CD4-positive, alpha-beta T cell treated with Interleukin-6 for 4 hours (primary cell): ENCODE results near the gene ZSWIM3.
"Not testable (repeated sequence)": the region's sequence is repeated elsewhere in the genome, so short reads cannot be mapped to it uniquely, and the experiment has no call there.

ENCODE experiments used
- DNase-seq: peaks from one replicate; pipeline ENCODE4 v3.0.0-alpha.2; 2020; ENCODE audit warnings: mixed read lengths

Gene ZSWIM3

DNA sequence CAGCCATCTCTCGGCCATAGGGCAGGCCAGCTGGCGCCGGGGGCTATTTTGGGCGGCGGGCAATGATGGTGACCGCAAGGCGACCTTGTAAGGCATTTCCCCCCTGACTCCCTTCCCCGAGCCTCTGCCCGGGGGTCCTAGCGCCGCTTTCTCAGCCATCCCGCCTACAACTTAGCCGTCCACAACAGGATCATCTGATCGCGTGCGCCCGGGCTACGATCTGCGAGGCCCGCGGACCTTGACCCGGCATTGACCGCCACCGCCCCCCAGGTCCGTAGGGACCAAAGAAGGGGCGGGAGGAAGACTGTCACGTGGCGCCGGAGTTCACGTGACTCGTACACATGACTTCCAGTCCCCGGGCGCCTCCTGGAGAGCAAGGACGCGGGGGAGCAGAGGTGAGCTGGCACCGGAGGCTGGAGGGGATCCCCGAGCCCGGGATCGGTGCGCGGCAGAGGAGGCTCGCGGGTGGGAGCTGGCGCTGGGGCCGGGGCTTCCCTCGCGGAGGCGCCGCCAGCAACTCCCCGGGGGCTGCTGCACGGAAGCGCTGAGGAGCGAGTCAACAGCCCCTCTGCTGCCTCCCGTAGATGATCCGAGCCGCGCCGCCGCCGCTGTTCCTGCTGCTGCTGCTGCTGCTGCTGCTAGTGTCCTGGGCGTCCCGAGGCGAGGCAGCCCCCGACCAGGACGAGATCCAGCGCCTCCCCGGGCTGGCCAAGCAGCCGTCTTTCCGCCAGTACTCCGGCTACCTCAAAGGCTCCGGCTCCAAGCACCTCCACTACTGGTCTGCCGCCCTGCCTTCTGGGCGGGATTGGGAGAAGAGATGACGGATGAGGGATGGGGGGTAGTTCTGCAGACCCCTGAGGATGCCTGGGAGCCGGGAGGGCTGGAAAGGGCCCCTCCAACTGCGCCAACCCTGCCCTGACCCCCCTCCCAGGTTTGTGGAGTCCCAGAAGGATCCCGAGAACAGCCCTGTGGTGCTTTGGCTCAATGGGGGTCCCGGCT, 33.9 kb downstream of the ZSWIM3 start, which contains the start of the genes CTSA and NEURL2:
TSS of gene CTSA (plus strand) at position 351 of the 999 bp plus-strand sequence. CDS start at position 585, 234 bp downstream.
TSS of gene NEURL2 (minus strand) at position 224 of the 999 bp plus-strand sequence. CDS start at position 7, 217 bp downstream.
- DNase-seq: peak; percentile 86

DNA sequence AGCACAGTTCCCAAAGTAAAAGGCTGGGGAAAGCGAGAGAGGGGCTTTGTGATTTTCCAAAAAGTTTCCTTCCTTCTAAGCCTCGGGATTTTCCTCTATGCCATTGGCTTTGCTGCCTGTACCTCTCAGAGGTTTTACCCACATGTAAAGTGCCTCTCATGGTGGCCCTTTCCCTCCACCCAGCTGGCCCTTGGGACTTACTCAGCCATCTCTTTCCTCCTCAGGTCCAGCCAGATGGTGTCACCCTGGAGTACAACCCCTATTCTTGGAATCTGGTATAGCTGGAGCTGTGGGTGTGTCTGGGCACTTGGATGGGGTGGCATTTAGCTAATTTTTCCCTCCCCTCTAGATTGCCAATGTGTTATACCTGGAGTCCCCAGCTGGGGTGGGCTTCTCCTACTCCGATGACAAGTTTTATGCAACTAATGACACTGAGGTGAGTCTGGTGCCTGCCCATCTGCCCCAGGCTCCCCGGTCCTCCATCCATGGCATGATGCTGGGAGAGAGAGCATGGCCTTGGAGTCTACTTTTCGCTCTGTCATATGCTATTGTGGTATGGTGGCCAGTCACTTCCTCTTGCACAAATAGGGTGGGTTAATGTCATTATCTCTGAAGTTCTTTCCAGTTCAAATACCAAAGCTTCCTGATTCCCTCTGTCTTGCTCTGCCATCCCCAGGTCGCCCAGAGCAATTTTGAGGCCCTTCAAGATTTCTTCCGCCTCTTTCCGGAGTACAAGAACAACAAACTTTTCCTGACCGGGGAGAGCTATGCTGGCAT, 34.8 kb downstream of the ZSWIM3 start:
- DNase-seq: no peak

DNA sequence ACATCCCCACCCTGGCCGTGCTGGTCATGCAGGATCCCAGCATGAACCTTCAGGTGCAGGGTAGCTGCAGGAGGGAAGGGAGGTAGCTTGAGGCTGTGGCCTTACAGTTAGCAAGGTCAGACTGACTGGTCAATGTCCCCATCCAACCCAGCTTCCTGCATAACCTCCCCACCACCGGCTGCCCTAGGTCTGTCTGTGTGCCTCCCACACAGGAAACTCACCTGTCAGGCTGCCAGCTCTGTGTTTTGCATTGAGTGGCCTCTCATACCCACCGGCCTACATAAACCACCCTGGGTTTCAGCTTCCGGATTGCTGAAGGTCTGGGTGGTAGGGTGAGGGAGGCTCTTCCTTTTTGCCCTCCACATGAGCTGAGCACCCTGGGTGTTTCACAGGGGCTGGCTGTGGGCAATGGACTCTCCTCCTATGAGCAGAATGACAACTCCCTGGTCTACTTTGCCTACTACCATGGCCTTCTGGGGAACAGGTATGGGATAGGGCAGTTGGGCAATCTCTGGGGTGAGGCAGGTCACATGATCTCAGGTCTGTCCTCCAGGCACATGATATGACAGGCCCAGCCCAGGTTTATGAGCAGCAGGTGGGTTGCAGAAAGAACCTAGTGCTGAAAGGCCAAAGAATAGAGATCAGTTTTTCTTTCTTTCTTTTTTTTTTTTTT, 35.5 kb downstream of the ZSWIM3 start:
- DNase-seq: peak; percentile 55

DNA sequence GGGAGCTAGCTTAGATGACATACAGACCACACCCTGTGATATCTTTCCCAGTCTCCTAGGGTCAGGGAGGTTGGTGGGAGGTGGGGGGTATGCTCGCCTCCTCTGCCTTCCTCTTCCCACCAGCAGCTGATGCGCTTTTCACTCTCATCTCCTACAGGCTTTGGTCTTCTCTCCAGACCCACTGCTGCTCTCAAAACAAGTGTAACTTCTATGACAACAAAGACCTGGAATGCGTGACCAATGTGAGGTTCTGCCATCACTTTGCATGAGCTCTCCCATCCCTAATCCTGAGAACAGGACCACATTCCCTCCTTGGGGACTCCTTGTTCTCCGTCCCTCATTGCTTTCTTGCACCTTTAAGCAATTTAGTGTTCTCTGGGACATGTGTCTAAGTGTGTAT, 36.4 kb downstream of the ZSWIM3 start:
- no peak for DNase-seq

DNA sequence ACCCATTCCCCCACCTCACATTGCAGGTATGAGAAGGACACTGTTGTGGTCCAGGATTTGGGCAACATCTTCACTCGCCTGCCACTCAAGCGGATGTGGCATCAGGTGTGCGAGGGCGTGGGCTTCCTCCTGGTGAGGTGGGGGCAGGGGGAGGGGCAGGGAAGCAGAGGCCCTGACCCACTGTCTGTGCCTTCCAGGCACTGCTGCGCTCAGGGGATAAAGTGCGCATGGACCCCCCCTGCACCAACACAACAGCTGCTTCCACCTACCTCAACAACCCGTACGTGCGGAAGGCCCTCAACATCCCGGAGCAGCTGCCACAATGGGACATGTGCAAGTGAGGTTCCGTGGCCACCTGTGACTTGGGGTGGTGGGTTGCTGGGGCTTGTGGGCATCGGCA, 37.4 kb downstream of the ZSWIM3 start:
- DNase-seq: no peak

DNA sequence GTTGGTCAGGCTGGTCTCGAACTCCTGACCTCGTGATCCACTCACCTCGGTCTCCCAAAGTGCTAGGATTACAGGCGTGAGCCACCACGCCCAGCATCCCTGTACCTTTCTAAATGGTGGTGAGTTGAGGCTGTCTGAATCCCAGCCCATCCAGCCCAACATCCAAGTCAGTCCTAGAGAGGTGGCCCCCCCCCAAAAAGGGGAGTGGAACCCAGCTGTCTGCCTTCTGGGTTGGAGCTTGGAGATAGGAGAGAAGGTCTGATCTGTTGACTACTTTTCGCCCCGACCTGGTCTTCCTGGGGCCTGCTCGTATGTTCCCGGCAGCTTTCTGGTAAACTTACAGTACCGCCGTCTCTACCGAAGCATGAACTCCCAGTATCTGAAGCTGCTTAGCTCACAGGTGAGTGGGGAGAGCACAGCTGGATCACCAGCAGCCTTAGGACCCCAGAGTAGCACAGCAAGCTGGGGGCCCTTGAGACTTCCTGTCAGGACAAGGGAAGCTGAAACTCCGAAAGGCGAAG, 39.3 kb downstream of the ZSWIM3 start:
- no peak for DNase-seq

DNA sequence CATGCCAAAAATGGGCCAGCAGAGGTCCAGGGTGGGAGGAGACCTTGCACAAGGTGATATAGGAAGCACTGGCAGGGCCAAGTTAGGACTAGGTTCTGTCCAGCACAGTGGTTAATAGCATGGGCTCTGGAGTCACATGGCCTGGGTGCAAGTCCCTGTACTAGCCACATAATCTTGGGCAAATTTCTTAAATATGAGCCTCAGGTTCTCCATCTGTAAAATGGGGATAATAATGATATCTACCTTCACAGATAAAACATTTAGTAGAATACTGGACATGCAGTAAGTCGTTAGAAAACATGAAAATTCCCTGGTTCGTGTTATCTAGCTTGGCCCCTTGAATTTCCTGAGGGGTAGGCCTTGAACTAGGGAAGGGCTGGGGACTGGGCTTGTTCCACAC, 39.9 kb downstream of the ZSWIM3 start:
- no peak for DNase-seq

DNA sequence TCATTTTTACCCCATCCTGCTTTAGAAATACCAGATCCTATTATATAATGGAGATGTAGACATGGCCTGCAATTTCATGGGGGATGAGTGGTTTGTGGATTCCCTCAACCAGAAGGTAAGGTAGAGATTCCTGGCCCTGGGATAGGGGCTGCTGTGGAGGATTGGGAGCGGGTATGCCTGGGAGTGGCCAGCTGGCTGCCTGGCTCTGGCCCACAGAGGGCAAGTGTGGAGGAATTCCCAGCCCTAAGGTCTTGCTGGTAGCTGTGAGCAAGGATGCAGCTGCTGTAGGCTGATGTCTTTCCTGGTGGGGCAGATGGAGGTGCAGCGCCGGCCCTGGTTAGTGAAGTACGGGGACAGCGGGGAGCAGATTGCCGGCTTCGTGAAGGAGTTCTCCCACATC, 40.3 kb downstream of the ZSWIM3 start:
- DNase-seq: no peak

DNA sequence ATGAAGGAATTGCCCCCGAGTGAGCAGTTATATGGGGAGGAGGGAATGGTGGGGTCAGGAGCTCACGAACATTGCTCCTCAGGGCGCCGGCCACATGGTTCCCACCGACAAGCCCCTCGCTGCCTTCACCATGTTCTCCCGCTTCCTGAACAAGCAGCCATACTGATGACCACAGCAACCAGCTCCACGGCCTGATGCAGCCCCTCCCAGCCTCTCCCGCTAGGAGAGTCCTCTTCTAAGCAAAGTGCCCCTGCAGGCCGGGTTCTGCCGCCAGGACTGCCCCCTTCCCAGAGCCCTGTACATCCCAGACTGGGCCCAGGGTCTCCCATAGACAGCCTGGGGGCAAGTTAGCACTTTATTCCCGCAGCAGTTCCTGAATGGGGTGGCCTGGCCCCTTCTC, 40.9 kb downstream of the ZSWIM3 start:
- no peak for DNase-seq

DNA sequence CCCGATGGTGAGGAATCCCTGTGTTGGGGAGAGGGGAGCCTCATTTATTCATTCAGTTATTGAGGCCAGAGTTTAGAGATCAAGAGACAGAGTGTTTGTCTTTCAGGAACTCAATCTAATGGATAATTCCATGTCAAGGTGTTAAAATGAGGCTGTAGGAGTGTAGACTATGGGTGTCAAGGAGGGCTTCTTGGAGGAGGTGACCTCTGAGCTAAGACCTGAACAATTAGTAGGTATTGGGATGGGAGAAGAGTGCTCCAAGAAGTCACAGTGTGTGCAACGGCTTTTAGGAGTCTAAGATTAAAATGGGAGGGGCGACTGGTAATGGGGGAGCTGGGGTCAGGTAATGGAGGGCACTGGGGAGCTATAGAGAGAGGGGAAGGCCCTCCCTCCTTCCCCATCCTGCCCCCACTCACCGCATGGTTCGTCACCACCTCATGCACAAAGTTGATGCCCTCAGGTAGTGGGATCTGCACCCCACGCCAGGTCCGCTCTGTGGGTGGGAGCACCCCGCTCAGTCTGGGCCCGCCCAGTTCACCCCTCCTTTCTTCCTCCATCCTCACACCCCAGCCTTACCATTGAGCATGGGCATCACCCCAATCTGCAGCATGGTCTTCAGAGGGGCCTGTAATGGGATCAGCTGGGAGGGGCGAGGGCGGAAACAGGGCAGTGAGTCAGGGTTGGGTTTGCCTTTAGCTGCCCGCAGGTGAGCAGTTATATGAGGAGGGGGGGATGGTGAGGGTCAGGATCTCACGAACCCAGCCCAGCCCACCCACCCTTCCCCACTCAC, 41.8 kb downstream of the ZSWIM3 start:
- DNase-seq: no peak

DNA sequence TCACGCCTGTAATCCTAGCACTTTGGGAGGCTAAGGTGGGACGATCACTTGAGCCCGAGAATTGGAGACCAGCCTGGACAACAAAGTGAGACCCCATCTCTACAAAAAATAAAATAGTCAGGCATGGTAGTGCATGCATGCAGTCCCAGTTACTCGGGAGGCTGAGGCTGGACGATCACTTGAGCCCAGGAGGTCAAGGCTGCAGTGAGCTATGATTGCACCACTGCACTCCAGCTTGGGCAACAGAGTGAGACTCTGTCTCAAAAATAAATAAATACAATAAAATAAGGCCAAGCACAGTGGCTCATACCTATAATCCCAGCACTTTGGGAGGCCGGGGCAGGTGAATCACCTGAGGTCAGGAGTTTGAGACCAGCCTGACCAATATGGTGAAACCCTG, 43.9 kb downstream of the ZSWIM3 start:
- not testable (repeated sequence) for DNase-seq

DNA sequence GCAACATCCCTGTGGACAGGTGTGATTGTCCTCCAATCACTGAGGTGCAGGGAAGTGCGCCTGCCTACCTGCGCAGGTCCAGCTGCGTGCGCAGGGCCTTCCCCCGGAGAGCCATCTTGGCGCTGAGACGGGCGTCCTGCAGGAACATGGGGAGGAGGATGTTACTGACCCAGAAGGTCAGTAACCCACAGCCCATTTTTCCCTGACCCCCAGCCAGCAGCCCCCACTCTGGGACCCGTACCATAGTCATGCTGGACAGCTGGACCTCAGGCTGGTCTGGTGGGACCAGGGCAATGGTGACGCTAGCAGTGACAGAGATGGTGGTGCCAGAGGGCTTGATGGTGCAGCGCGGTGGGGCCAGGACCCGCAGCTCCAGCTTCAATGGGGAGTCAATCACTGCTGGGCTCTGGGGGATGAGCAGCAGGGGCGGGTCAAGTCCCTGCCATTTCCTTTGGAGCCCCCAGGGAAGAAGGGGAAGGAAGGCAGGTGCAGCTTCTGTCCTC, 44.8 kb downstream of the ZSWIM3 start:
- no peak for DNase-seq

DNA sequence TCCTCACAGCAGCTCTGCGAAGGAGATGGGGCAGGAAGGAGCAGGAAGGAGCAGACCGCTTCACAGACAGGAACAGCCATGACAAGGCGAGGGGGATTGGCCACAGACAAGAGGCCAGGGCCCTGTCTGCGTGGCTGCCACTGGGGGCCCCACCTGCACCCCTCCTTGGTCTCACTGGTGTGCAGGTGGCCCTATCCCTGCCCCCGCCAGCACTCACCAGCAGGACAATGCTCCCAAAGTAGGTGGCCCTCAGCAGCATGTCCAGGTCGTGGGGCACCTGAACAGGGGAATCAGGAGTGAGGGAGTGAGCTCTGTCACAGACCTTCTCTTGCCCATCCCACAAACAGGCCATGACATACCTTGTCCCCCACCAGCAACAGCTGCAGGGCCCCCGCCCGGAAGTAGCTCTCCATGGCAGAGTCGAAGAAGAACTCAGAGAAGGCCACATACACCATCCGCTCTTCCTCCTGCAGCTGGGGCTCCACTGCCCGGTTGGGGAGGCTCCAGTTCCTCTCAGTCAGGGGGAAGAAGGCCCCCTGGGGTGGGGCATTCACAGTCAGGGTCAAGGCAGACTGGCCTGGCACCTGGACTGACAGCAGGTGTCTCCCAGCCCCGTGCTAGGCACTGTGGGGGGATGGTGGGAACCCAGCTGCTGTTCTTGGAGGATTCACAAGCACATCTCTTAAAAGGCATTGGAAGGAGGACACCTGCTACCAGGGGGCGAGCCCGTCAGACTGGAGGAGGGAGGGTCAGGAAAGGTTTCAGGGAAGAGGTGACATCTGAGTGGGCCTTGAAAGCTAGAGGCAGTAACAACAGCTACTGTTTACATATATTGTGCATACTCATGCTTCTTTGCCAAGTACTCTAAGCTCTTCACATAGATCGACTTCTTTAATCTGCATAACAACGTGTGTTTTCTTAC, 47.4 kb downstream of the ZSWIM3 start:
- no peak for DNase-seq

DNA sequence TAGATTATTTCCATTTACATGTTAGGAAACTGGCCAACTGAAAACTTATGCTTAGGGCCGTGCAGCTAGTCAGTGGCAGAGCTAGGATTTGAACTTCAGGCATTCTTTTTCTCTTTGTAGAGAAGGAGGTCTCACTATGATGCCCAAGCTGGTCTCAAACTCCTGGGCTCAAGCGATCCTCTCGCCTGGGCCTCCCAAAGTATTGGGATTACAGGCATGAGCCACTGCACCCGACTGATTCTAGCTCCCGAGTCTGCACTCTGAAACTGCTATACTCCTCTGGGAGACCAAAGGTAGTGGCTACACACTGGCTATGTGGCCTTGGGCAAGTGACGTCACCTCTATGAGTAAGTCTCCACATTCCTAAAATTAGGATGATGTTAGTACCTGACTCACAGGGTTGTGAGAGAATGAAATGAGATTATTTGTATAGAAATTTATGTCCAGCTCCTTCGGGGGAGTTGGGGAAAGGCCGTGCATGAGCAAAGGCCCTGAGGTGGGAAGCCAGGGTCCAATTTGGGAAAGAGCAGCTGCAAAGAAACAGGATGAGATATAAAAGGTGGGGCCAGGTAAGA, 48.2 kb downstream of the ZSWIM3 start:
- DNase-seq: no peak

DNA sequence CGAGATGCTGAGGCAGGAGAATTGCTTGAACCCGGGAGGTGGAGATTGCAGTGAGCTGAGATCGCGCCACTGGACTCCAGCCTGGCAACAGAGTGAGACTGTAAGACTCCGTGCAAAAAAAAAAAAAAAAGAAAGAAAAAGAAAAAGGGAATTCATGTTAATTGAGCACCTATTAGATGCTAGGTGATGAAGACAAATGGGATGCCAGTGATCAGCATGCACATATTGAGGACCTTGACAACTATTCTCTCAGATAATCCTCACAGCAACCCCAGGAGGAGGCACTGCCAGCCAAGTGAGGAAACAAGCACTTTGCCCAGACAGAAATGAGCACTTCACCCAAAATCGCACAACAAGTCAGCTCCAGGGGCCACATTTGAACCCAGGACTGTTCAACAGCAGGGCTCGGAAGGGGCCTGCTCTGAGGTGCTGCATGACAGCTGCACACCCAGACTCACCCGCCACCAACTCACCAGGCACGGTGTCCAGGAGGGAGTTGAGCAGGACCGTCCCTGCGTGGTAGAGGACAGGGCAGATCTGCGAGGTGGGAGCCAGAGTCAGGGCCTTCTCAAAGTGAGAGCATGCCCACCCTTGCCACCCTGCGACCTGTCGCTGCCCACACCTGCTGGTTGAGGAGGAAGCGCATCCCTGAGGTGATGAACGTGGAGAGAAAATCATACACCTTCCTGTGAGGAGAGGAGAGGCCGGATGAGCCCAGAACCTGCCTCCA, 50.0 kb downstream of the ZSWIM3 start:
- DNase-seq: no peak

DNA sequence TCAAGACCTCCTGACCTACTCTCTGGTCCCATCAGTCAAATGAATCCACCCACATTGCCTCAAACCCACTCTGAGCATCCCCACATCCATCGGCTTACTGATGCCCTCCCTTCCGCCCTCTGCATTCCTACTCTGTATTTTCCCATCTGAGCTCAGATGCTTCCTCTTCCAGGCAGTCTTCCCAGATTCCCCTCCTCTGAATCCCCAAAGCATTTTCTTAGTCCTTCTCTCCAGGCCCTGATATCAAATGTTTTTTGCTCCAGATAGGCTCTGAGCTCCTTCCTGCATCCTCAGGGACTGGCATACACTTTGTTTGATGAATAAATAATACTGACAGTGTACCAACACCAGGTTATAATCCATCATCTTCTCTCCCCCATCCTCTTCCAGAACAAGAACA, 50.7 kb downstream of the ZSWIM3 start:
- DNase-seq: no peak

DNA sequence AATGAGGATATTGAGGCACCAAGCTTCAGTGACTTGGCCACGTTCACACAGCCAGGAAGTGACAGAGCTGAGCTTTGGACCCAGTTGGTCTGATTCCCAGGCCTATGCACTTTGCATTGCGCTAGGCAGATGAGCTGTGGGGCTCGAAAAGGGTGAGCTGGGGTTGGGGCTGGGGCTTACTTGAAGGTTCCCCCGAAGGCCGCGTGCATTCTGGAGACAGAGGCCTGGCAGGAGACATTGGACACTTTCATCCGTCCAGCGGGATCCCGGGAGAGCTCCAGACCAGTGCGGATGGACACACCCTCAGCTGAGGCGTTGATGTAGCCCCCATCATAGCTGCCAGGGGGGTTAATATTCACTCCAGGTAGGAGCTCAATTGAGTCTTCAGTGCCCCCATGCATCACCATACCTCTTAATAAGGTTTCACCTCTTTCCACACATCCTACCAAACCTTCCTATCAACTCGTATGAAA, 52.0 kb downstream of the ZSWIM3 start:
- DNase-seq: no peak

DNA sequence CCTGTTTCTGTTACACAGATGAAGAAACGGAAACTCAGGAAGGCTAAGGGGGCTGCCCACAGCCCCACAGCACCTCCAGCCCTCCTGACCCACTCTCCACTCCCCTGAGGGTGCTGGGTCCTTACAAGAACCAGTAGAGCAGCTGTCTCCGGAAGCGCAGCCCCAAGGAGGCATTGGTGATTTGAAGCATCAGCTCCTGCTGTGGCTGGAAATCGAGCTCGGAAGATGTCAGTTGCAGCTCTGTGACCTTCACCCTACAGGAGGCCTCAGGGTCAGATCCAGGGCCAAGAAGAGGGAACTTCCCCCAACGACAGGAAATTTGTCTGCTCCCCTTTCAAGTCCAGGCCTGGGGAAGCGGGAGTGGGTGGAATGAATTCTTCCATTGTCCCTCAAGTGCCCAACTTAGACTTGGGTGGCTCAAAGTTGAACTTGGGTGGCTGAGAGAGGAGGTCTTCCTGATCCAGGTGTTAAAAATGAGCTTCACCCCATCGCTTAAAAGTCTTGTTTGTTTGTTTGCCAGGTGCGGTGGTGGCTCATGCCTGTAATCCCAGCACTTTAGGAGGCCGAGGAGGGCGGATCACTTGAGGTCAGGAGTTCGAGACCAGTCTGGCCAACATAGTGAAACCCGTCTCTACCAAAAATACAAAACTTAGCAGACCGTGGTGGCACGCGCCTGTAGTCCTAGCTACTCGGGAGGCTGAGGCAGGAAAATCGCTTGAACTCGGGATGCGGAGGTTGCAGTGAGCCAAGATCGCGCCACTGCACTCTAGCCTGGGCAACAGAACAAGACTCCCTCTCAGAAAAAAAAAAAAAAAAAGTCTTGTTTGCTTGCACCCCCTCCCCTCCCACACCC, 52.6 kb downstream of the ZSWIM3 start:
- no peak for DNase-seq
